HCT116 (cell line): Measurements from ENCODE around the gene PRDM1.

Experiments used
- CBX3 ChIP-seq: IDR thresholded peaks from 2 replicates; pipeline ENCODE4 v1.6.1; 2012; ENCODE audit warnings: low read depth
- CEBPB ChIP-seq: IDR thresholded peaks from 2 replicates; pipeline ENCODE4 v1.6.1; 2012; ENCODE audit warnings: low read depth
- CTCF ChIP-seq, 3 experiments: fragments of 200-600 bp in 1 of 3; sonication (generic) in 1 of 3; IDR thresholded peaks in 2 of 3; conservative IDR thresholded peaks in 1 of 3; 2 replicates each; pipeline ENCODE4 v1.5.1; 2012 to 2017; ENCODE audit warnings: low read depth in 2 of 3, low read length in 2 of 3, antibody characterized with exemption in 1 of 3, borderline replicate concordance in 1 of 3, control low read depth in 1 of 3, mild to moderate bottlenecking in 1 of 3, mixed read lengths in 1 of 3, mixed run types in 1 of 3, moderate library complexity in 1 of 3; ENCODE audit not compliant: insufficient read depth in 1 of 3
- EZH2phosphoT487 ChIP-seq: fragments of 200-600 bp; IDR thresholded peaks from 2 replicates; pipeline ENCODE4 v1.6.1; 2018; ENCODE audit warnings: antibody characterized with exemption, borderline replicate concordance
- POLR2A ChIP-seq: IDR thresholded peaks from 2 replicates; pipeline ENCODE4 v1.7.0; 2011; ENCODE audit warnings: borderline replicate concordance; ENCODE audit not compliant: insufficient read depth, insufficient read length; ENCODE audit errors: extremely low read depth
- POLR2AphosphoS5 ChIP-seq: IDR thresholded peaks from 2 replicates; pipeline ENCODE4 v1.6.1; 2011; ENCODE audit warnings: mild to moderate bottlenecking, low read depth, low read length, moderate library complexity
- SIN3A ChIP-seq: IDR thresholded peaks from 2 replicates; pipeline ENCODE4 v1.6.1; 2012; ENCODE audit warnings: low read depth

DNA sequence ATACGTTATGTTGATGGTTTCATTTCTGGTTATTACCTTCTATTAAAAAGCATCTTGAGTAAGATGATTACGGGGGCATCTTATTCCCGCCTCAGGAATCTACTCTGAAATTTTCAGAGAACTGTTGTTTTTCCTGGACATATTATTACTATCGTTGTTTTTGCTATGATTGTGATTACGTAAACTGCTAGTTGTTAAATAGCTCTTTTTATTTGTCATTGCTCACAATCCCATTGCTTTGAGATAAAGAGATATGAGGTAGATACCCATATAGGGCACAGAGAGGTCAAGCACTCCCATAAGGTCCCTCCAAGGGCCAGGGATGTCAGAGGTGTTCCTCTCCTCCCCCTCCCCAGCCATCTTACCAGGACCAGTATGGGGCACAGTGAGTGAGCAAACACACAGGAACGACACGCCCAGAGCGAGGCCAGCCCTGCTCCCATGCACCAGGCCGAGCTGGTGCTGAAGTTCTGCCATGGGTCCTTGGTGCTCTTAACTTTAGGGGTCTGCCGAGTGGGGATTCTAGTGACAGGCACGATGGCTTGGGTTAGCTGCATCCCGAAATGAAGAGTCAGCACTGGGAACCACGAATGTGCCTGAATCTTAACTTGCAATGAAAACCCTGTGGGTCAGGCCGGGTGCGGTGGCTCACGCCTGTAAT, 49.9 kb downstream of the PRDM1 start:
- no peak for TF ChIP-seq CEBPB
- TF ChIP-seq EZH2phosphoT487 = no peak
- no peak for TF ChIP-seq POLR2A
- no peak for TF ChIP-seq SIN3A
- TF ChIP-seq CBX3 = no peak
- no peak for TF ChIP-seq CTCF (IDR thresholded peaks at IDR 0.05 in 2 of 3, conservative IDR thresholded peaks at IDR 0.05 in 1 of 3; ENCODE audit: borderline replicate concordance in 1 of 3, insufficient read depth in 1 of 3, low read depth in 2 of 3, low read length in 2 of 3)
- TF ChIP-seq POLR2AphosphoS5 = no peak
